ENCODE data around the gene HOTAIR. TPM values are rescaled to one million over a fixed set of nuclear protein-coding genes. Genes with fewer than 3 reads are reported as not detected.

The HOTAIR gene
- total and polyA plus RNA-seq, 2 donors (not counting 3 experiments of a cell fraction or from before 2014, with no cell fraction given) = not detected

- no peak for DNase-seq (ENCODE audit: low read depth, low spot score)
- CTCF ChIA-PET = no interaction called here
- no TSS peak for BruUV-seq (replicated peaks)
- H3K36me3 ChIP-seq (ENCODE audit: control insufficient read depth in 2 of 2, extremely low read depth in 1 of 2, insufficient read depth in 2 of 2, low read length in 2 of 2) = no peaks in the 10 kb centered on the region
- intact Hi-C loops (cut with micrococcal nuclease) = no loop called here
- no peak overlapping the region for H2AFZ ChIP-seq (ENCODE audit: low read depth, low read length)
- H3K9me3 ChIP-seq (replicated peaks; ENCODE audit: control insufficient read depth, insufficient read depth, low read length) = no peaks in the 10 kb centered on the region
- no peaks in the 10 kb centered on the region for H3K9me1 ChIP-seq (replicated peaks; ENCODE audit: control insufficient read depth, extremely low read depth, insufficient read depth, low read length)
- dilution Hi-C loops (cut with MboI; ENCODE audit: extremely low pct_ligation_motif_present, low sequenced_read_pairs) = no loop called here
- FAIRE-seq = no peak
- TF ChIP-seq MAX (IDR thresholded peaks at IDR 0.05; ENCODE audit: insufficient read depth, insufficient read length) (no peak), GATA2 (IDR thresholded peaks at IDR 0.05; ENCODE audit: insufficient read depth, insufficient read length, low read depth, low read length) (no peak), JUN (IDR thresholded peaks at IDR 0.05; ENCODE audit: borderline replicate concordance, insufficient read depth, insufficient read length, low read depth) (no peak), POLR2A (IDR thresholded peaks at IDR 0.05; ENCODE audit: low read depth, low read length) (no peak), EZH2 (IDR thresholded peaks at IDR 0.05; ENCODE audit: borderline replicate concordance, low read depth, low read length, severe bottlenecking) (no peak), POLR2AphosphoS5 (IDR thresholded peaks at IDR 0.05; ENCODE audit: insufficient read depth, low read depth, low read length) (no peak), FOS (IDR thresholded peaks at IDR 0.05; ENCODE audit: borderline replicate concordance, insufficient read depth, low read length) (no peak)
- H3K9ac ChIP-seq (replicated peaks; ENCODE audit: extremely low read depth, insufficient read depth, low read length) = no peak overlapping the region
- H3K4me1 ChIP-seq (ENCODE audit: control insufficient read depth, extremely low read depth, insufficient read depth, low read length) = no peaks in the 10 kb centered on the region
- POLR2A ChIA-PET = no interaction called here
- no peak overlapping the region for H3K4me3 ChIP-seq (replicated peaks in 1 of 3; ENCODE audit: insufficient read depth in 1 of 3, low read depth in 1 of 3, low read length in 3 of 3)
- H3K27ac ChIP-seq (ENCODE audit: insufficient read depth, low read depth, low read length) = no peak overlapping the region
- H4K20me1 ChIP-seq (replicated peaks; ENCODE audit: control insufficient read depth, extremely low read depth, insufficient read depth, low read length) = no peaks in the 10 kb centered on the region
- H3K27me3 ChIP-seq (ENCODE audit: control insufficient read depth in 2 of 2, insufficient read depth in 2 of 2, low read length in 2 of 2) = peaks cover 95 to 97% of the 10 kb centered on the region in 2 experiments
- H3K4me2 ChIP-seq (ENCODE audit: insufficient read depth, low read length) = no peak overlapping the region
- no peaks in the 10 kb centered on the region for H3K79me2 ChIP-seq (ENCODE audit: control insufficient read depth, insufficient read depth, low read length)
Measured at GRCh38 chr12:53948650-53949593, 25.8 kb downstream of the HOTAIR start.
